Bronchial epithelial cell (primary cell): ENCODE results near the gene RTN4RL1. TPM values are rescaled to one million over a fixed set of nuclear protein-coding genes. Genes with fewer than 3 reads are reported as not detected.

Experiments
- DNase-seq: peaks from one replicate; pipeline ENCODE4 v3.0.0-alpha.2; 2010; ENCODE audit warnings: low read depth
- FAIRE-seq: peaks from 2 replicates; lab custom pipeline; 2011; peaks lifted over from hg19 to GRCh38; lab: Jason Lieb, UNC
- H3K27me3 ChIP-seq: 2 replicates; pipeline ENCODE4 v1.5.1; 2011; ENCODE audit warnings: low read length; ENCODE audit not compliant: control insufficient read depth, insufficient read depth
- H3K36me3 ChIP-seq: 2 replicates; pipeline ENCODE4 v1.5.1; 2011; ENCODE audit warnings: low read length; ENCODE audit not compliant: control insufficient read depth, insufficient read depth
- H3K4me3 ChIP-seq: 2 replicates; pipeline ENCODE4 v1.5.1; 2011; ENCODE audit warnings: mild to moderate bottlenecking, low read depth, low read length, control low read depth
- total RNA-seq: library from RNA; depleted of rRNA; stranded (reverse); fragments of >200 nt; gene quantifications from 2 replicates; pipeline ENCODE4 v1.2.1, GENCODE V29; 2014
- TF ChIP-seq, protein P1 (sequence below): IDR thresholded peaks from 2 replicates; pipeline ENCODE4 v1.5.1; 2011; ENCODE audit warnings: mild to moderate bottlenecking, moderate library complexity, low read length, control low read depth, inconsistent platforms; ENCODE audit not compliant: insufficient read depth, severe bottlenecking

Gene RTN4RL1
- total RNA-seq, 1 donor from 2014 or later: 0.26 TPM

GRCh38 chr17:2022647-2023240 is 2.4 kb downstream of the RTN4RL1 start:
- TF ChIP-seq, protein P1, sequence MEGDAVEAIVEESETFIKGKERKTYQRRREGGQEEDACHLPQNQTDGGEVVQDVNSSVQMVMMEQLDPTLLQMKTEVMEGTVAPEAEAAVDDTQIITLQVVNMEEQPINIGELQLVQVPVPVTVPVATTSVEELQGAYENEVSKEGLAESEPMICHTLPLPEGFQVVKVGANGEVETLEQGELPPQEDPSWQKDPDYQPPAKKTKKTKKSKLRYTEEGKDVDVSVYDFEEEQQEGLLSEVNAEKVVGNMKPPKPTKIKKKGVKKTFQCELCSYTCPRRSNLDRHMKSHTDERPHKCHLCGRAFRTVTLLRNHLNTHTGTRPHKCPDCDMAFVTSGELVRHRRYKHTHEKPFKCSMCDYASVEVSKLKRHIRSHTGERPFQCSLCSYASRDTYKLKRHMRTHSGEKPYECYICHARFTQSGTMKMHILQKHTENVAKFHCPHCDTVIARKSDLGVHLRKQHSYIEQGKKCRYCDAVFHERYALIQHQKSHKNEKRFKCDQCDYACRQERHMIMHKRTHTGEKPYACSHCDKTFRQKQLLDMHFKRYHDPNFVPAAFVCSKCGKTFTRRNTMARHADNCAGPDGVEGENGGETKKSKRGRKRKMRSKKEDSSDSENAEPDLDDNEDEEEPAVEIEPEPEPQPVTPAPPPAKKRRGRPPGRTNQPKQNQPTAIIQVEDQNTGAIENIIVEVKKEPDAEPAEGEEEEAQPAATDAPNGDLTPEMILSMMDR: no peak
- Histone ChIP-seq H3K36me3 (no peaks in the 10 kb centered on the region), H3K4me3 (no peak overlapping the region), H3K27me3 (peaks cover 10% of the 10 kb centered on the region)
- DNase-seq (no peak), FAIRE-seq (no peak)

- H3K27me3 ChIP-seq: peaks cover 10% of the 10 kb centered on the region
- TF ChIP-seq, protein P1: no peak
- no peak for FAIRE-seq
- no peak for DNase-seq
- no peak overlapping the region for H3K4me3 ChIP-seq
- no peaks in the 10 kb centered on the region for H3K36me3 ChIP-seq
Measured at GRCh38 chr17:2020721-2021120, 4.4 kb downstream of the RTN4RL1 start.

DNA sequence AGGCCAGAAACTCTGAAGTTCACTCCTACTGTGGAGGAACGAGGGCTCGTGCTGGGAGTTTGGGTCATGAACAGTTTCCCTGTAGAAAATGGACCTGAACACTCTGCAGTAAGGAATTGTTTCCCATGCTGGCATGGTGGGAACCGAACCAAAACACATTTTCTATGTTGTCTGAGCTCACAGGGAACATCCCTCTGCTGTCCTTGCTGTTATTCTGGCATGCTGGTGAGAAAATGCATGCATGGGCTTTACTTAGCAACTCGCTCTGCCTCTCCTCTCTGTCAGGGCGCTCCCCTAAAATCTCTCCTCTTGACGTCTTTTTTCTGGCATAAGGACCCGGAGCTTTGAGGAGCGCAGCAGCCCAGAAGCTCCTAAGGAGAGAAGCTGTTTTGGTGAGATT is 5.4 kb downstream of the RTN4RL1 start:
- TF ChIP-seq, protein P1: no peak
- Histone ChIP-seq H3K36me3 (no peaks in the 10 kb centered on the region), H3K27me3 (peaks cover 10% of the 10 kb centered on the region), H3K4me3 (no peak overlapping the region)
- no peak for DNase-seq
- no peak for FAIRE-seq

DNA sequence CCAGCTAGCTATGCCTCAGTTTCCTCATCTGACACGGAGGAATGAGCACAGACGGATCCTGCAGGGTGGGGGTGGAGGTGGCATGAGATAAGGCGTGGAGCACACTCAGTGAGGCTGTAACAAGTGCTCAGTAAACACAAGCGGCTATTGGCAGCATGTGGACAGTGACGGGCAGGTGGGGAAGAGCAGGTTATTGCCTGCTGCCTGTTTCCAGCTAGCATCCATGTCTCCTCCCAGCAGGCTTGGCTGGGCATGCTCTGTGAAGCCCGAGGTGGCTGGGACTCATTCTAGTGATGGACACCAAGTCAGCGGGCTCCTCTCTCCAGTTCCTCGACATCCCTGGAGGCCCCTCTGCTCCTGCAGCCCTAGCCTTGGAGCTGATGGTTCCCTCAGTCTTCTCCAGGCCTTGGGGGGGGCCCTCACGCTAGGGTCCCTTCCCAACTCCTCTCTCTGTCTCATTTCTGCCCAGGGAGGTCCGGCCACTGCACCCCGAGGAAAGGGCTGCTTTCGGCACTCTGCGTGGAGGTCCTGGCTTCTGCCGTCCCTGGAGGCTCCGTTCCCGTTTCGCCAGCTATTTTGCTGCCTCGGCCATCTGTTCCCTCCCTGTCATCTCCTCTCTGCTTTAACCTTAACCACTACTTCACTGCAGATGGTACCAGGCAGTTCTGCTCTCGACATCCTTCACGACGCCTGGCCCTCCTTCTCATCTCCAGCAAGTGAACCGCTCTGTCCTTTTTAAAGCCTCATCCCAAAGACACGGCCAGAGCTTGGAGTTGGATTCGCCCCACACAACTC is 6.2 kb downstream of the RTN4RL1 start:
- no peaks in the 10 kb centered on the region for H3K36me3 ChIP-seq
- TF ChIP-seq, protein P1: no peak
- no peak overlapping the region for H3K4me3 ChIP-seq
- FAIRE-seq (no peak), DNase-seq (no peak)
- H3K27me3 ChIP-seq: peaks cover 6% of the 10 kb centered on the region

GRCh38 chr17:2017274-2017941 is 7.7 kb downstream of the RTN4RL1 start:
- Histone ChIP-seq H3K27me3 (peaks cover 5% of the 10 kb centered on the region), H3K4me3 (no peak overlapping the region), H3K36me3 (no peaks in the 10 kb centered on the region)
- FAIRE-seq (no peak), DNase-seq (no peak)
- TF ChIP-seq, protein P1: no peak
